Keratinocyte (primary cell): Measurements from ENCODE around the gene NXNL1. TPM values are rescaled to one million over a fixed set of nuclear protein-coding genes. Genes with fewer than 3 reads are reported as not detected.

Experiments used
- DNase-seq: peaks from one replicate; pipeline ENCODE4 v3.0.0-alpha.2; 2011; ENCODE audit warnings: low read depth, missing footprints, low spot score
- FAIRE-seq: peaks from 2 replicates; lab custom pipeline; 2011; peaks lifted over from hg19 to GRCh38; lab: Jason Lieb, UNC
- H2AFZ ChIP-seq: 2 replicates; pipeline ENCODE4 v1.6.0; 2012; ENCODE audit warnings: low read length, control low read depth, inconsistent platforms; ENCODE audit not compliant: control insufficient read depth
- H3K27ac ChIP-seq: 2 replicates; pipeline ENCODE4 v1.5.1; 2011; ENCODE audit warnings: low read length; ENCODE audit not compliant: control insufficient read depth, insufficient read depth
- H3K27me3 ChIP-seq: 3 replicates; pipeline ENCODE4 v1.6.0; 2011; ENCODE audit warnings: low read length; ENCODE audit not compliant: control insufficient read depth, insufficient read depth; ENCODE audit errors: extremely low read depth
- H3K36me3 ChIP-seq, 2 experiments: 2 replicates in 1 of 2; 3 replicates in 1 of 2; pipeline ENCODE4 v1.5.1; 2011; ENCODE audit warnings: low read length in 2 of 2, mild to moderate bottlenecking in 1 of 2; ENCODE audit not compliant: control insufficient read depth in 2 of 2, insufficient read depth in 2 of 2; ENCODE audit errors: extremely low read depth in 1 of 2
- H3K4me1 ChIP-seq: 3 replicates; pipeline ENCODE4 v1.5.1; 2011; ENCODE audit warnings: low read length; ENCODE audit not compliant: control insufficient read depth, insufficient read depth; ENCODE audit errors: extremely low read depth
- H3K4me2 ChIP-seq: 3 replicates; pipeline ENCODE4 v1.6.0; 2011; ENCODE audit warnings: low read depth, low read length; ENCODE audit not compliant: control insufficient read depth, insufficient read depth; ENCODE audit errors: extremely low read depth
- H3K4me3 ChIP-seq, 3 experiments: fragments of 200-600 bp in 1 of 3; sonication (generic) in 1 of 3; 2 replicates in 2 of 3; 3 replicates in 1 of 3; pipeline ENCODE4 v1.5.1; 2011 to 2016; ENCODE audit warnings: low read length in 3 of 3, mild to moderate bottlenecking in 3 of 3, control low read depth in 2 of 3, inconsistent platforms in 1 of 3, low read depth in 1 of 3, mixed read lengths in 1 of 3, mixed run types in 1 of 3, moderate library complexity in 1 of 3; ENCODE audit not compliant: control insufficient read depth in 2 of 3, insufficient read depth in 2 of 3; ENCODE audit errors: extremely low read depth in 1 of 3
- H3K79me2 ChIP-seq: 2 replicates; pipeline ENCODE4 v1.6.0; 2012; ENCODE audit warnings: low read length; ENCODE audit not compliant: control insufficient read depth, insufficient read depth
- H3K9ac ChIP-seq: 3 replicates; pipeline ENCODE4 v1.6.0; 2011; ENCODE audit warnings: low read length; ENCODE audit not compliant: control insufficient read depth, insufficient read depth; ENCODE audit errors: extremely low read depth
- H3K9me1 ChIP-seq: 3 replicates; pipeline ENCODE4 v1.6.0; 2011; ENCODE audit warnings: low read length; ENCODE audit not compliant: control insufficient read depth, insufficient read depth; ENCODE audit errors: extremely low read depth
- H3K9me3 ChIP-seq: 2 replicates; pipeline ENCODE4 v1.5.1; 2012; ENCODE audit warnings: low read depth, low read length; ENCODE audit not compliant: control insufficient read depth
- H4K20me1 ChIP-seq: 3 replicates; pipeline ENCODE4 v1.6.0; 2011; ENCODE audit warnings: low read length; ENCODE audit not compliant: control insufficient read depth, insufficient read depth; ENCODE audit errors: extremely low read depth
- CTCF ChIP-seq, 3 experiments: IDR thresholded peaks in 1 of 3; conservative IDR thresholded peaks in 1 of 3; optimal IDR thresholded peaks in 1 of 3; 2 replicates in 2 of 3; 3 replicates in 1 of 3; pipeline versions ENCODE3 to v1.5.1; 2011; ENCODE audit warnings: low read length in 3 of 3, mild to moderate bottlenecking in 3 of 3, moderate library complexity in 2 of 3, control low read depth in 1 of 3, inconsistent platforms in 1 of 3; ENCODE audit not compliant: insufficient read depth in 2 of 3; ENCODE audit errors: extremely low read depth in 1 of 3
- EZH2 ChIP-seq: IDR thresholded peaks from one replicate; pipeline ENCODE4 v1.6.1; 2012; ENCODE audit warnings: inconsistent platforms, mild to moderate bottlenecking, low read length, moderate library complexity
- dilution Hi-C: fragments of 300-500 bp; cut with MboI; formaldehyde crosslinking; loops from one replicate; pipeline ENCODE4 v1.7.0; 2020; ENCODE audit warnings: low sequenced_read_pairs; ENCODE audit not compliant: extremely low pct_ligation_motif_present
- polyA plus RNA-seq, 5 experiments: library from polyadenylated mRNA; depleted of rRNA in 3 of 5; stranded (reverse) in 3 of 5; stranded (forward) in 1 of 5; unstranded in 1 of 5; fragments of >200 nt; gene quantifications; 1 replicate in 1 of 5; 2 replicates in 3 of 5; 3 replicates in 1 of 5; pipeline versions ENCODE4 v1.2.1 to v1.2.3, GENCODE V29; 2011 to 2012; ENCODE audit warnings: missing spikeins in 2 of 5, low read depth in 1 of 5, low replicate concordance in 1 of 5

NXNL1 gene
- polyA plus RNA-seq, 1 donor (not counting 4 experiments of a cell fraction or from before 2014, with no cell fraction given), result not detected

GRCh38 chr19:17473041-17473440 is 12.3 kb upstream of the NXNL1 start:
- no peaks in the 10 kb centered on the region for H3K9me3 ChIP-seq
- peak; percentile 62 for FAIRE-seq
- H3K79me2 ChIP-seq, result peaks cover 20% of the 10 kb centered on the region
- peaks cover 33% of the 10 kb centered on the region for H3K4me1 ChIP-seq
- H3K4me2 ChIP-seq, result no peak overlapping the region
- no peak overlapping the region for H3K9ac ChIP-seq
- no peaks in the 10 kb centered on the region for H4K20me1 ChIP-seq
- no peak for DNase-seq
- H3K4me3 ChIP-seq, result no peak overlapping the region
- no peaks in the 10 kb centered on the region for H3K9me1 ChIP-seq
- H2AFZ ChIP-seq, result no peak overlapping the region
- no peaks in the 10 kb centered on the region for H3K27me3 ChIP-seq
- dilution Hi-C loops, result no loop called here
- H3K36me3 ChIP-seq, result no peaks in the 10 kb centered on the region
- H3K27ac ChIP-seq, result no peak overlapping the region
- TF ChIP-seq EZH2 (no peak), CTCF (optimal IDR thresholded peaks at IDR 0.05 in 1 of 3, IDR thresholded peaks at IDR 0.05 in 1 of 3, conservative IDR thresholded peaks at IDR 0.05 in 1 of 3; ENCODE audit: extremely low read depth in 1 of 3, insufficient read depth in 2 of 3, low read length in 3 of 3) (peak in 1 of 3 experiments; percentile 41)

GRCh38 chr19:17471410-17472125 is 10.8 kb upstream of the NXNL1 start:
- no peaks in the 10 kb centered on the region for H4K20me1 ChIP-seq
- peaks cover 31% of the 10 kb centered on the region for H3K4me1 ChIP-seq
- H3K36me3 ChIP-seq, result no peaks in the 10 kb centered on the region
- H3K9ac ChIP-seq, result peak overlapping the region; percentile 88
- H3K4me3 ChIP-seq, result peak overlapping the region; percentile 66 to 85 (median 85)
- peak overlapping the region; percentile 89 for H3K4me2 ChIP-seq
- no peaks in the 10 kb centered on the region for H3K27me3 ChIP-seq
- DNase-seq (no peak), FAIRE-seq (peak; percentile 39)
- H3K9me1 ChIP-seq, result no peaks in the 10 kb centered on the region
- H2AFZ ChIP-seq, result no peak overlapping the region
- TF ChIP-seq CTCF (optimal IDR thresholded peaks at IDR 0.05 in 1 of 3, IDR thresholded peaks at IDR 0.05 in 1 of 3, conservative IDR thresholded peaks at IDR 0.05 in 1 of 3; ENCODE audit: extremely low read depth in 1 of 3, insufficient read depth in 2 of 3, low read length in 3 of 3) (peak in 1 of 3 experiments; percentile 33), EZH2 (no peak)
- no peak overlapping the region for H3K27ac ChIP-seq
- peaks cover 19% of the 10 kb centered on the region for H3K79me2 ChIP-seq
- dilution Hi-C loops, result no loop called here
- H3K9me3 ChIP-seq, result no peaks in the 10 kb centered on the region
